ENCODE results near the gene GSPT2.

The GSPT2 gene

DNA sequence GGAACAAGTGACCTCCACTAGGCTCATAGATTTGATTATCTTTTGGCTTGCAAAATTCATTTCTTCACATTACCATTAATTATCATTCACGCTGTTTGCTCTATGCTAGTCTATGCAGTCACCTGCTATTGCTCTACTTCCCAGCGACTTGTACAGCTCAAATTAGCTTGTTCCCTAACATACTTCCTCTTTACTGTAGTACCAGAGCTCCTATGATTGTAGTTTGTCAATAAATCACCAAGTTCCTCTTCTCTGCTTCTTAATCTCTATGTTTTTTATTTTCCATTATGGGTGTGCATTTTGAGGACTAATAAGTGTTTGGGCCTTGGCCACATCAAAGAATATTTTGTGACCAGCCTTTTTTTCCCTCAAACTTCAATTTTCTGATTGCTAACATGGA lies 6.2 kb upstream of the GSPT2 start:
- DNase-seq (ENCODE audit: extremely low read depth, insufficient read length): no peak
- Histone ChIP-seq H3K4me3 (replicated peaks; ENCODE audit: low read depth, low read length) (no peak overlapping the region), H3K36me3 (ENCODE audit: control insufficient read depth, insufficient read depth, low read length) (no peaks in the 10 kb centered on the region), H3K27me3 (replicated peaks; ENCODE audit: control insufficient read depth, insufficient read depth, low read length) (no peaks in the 10 kb centered on the region)
- TF ChIP-seq, protein P1, sequence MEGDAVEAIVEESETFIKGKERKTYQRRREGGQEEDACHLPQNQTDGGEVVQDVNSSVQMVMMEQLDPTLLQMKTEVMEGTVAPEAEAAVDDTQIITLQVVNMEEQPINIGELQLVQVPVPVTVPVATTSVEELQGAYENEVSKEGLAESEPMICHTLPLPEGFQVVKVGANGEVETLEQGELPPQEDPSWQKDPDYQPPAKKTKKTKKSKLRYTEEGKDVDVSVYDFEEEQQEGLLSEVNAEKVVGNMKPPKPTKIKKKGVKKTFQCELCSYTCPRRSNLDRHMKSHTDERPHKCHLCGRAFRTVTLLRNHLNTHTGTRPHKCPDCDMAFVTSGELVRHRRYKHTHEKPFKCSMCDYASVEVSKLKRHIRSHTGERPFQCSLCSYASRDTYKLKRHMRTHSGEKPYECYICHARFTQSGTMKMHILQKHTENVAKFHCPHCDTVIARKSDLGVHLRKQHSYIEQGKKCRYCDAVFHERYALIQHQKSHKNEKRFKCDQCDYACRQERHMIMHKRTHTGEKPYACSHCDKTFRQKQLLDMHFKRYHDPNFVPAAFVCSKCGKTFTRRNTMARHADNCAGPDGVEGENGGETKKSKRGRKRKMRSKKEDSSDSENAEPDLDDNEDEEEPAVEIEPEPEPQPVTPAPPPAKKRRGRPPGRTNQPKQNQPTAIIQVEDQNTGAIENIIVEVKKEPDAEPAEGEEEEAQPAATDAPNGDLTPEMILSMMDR (IDR thresholded peaks at IDR 0.05; ENCODE audit: insufficient read depth, low read length, poor library complexity, severe bottlenecking): no peak

DNA sequence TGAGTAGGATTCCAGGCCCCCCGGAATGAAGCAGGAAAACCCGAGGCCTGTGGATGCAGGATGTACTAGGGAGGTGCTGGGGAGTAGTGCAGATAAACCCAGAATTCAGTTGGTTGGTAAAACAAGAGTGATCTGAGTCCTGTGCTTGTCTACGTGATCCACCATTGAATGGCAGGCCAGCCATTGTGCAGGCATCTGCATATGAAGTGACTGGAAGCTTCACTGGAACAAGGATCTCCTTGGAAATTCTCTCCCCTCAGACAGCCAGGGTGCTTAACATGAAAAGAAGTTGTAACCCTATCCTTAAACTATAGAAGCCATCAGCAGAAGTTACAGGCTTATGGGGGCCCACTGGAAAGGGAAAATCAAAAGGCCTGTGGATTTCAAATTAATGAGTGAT lies 656 bp upstream of the GSPT2 start:
- Histone ChIP-seq H3K4me3 (replicated peaks; ENCODE audit: low read depth, low read length) (no peak overlapping the region; the same call in none of the 2 replicates), H3K36me3 (ENCODE audit: control insufficient read depth, insufficient read depth, low read length) (no peaks in the 10 kb centered on the region), H3K27me3 (replicated peaks; ENCODE audit: control insufficient read depth, insufficient read depth, low read length) (no peaks in the 10 kb centered on the region)
- no peak for DNase-seq (ENCODE audit: extremely low read depth, insufficient read length)
- TF ChIP-seq, protein P1 (IDR thresholded peaks at IDR 0.05; ENCODE audit: insufficient read depth, low read length, poor library complexity, severe bottlenecking): no peak

DNA sequence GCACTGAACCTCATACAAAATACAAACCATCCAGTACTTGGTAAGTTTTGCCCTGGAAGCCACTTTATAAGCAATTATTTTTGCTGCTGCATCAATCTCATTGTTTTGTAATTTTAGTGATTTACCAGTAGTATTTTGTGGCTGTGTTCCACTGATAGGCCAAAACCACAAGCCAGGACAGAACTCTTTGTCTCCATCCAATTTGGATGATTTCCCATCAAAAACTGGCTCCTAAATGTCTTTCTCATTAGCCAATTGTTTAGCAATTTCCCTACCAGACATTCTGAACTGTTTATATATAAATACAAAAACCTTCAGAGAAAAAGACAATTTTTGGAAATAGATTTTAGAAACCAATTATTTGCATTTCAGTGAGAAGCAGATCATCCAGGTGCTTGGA lies 4.4 kb downstream of the GSPT2 start:
- no peaks in the 10 kb centered on the region for H3K36me3 ChIP-seq (ENCODE audit: control insufficient read depth, insufficient read depth, low read length)

DNA sequence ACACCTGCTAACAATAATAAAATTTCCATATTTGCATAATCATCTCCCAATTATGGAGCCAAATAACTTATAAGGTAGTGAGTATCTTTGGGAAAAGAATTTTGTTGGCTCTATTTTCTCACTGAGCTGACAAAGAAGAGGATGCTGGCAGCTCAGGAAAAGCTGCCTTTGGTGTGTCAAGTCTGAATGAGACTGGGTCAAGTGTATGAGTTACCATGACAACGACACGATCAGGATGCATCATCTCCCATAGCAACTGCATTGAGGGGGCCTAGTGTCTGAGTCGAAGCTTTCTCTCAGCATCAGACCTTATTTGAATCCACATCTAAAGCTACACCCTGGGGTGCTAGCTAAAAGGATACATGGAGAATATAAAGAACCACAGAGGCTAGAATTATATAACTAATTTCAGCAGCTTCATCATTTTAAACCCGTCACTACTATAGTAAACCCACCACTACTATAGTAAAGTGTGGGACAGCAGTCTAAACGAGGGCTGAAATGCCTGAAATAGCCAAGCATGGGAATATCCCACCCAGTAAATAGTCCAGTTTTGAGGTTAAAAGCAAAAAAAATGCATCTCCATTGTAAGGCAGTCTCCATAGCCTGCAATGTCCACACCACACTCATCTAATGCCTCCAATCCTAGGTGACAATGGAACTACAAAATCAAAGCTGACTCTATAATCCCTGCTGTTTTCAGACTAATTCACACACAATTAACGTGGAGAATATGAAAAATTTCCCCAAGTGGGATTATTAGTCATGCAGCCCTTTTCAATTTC lies 16.0 kb downstream of the GSPT2 start:
- Histone ChIP-seq H3K4me3 (replicated peaks; ENCODE audit: low read depth, low read length) (no peak overlapping the region), H3K36me3 (ENCODE audit: control insufficient read depth, insufficient read depth, low read length) (no peaks in the 10 kb centered on the region), H3K27me3 (replicated peaks; ENCODE audit: control insufficient read depth, insufficient read depth, low read length) (no peaks in the 10 kb centered on the region)
- DNase-seq (ENCODE audit: extremely low read depth, insufficient read length): no peak
- TF ChIP-seq, protein P1 (IDR thresholded peaks at IDR 0.05; ENCODE audit: insufficient read depth, low read length, poor library complexity, severe bottlenecking): no peak

More for the DNA sequence above, 4.4 kb downstream of the GSPT2 start:
- TF ChIP-seq, protein P1 (IDR thresholded peaks at IDR 0.05; ENCODE audit: insufficient read depth, low read length, poor library complexity, severe bottlenecking): no peak
- no peak for DNase-seq (ENCODE audit: extremely low read depth, insufficient read length)
- Histone ChIP-seq H3K27me3 (replicated peaks; ENCODE audit: control insufficient read depth, insufficient read depth, low read length) (no peaks in the 10 kb centered on the region), H3K4me3 (replicated peaks; ENCODE audit: low read depth, low read length) (no peak overlapping the region)

DNA sequence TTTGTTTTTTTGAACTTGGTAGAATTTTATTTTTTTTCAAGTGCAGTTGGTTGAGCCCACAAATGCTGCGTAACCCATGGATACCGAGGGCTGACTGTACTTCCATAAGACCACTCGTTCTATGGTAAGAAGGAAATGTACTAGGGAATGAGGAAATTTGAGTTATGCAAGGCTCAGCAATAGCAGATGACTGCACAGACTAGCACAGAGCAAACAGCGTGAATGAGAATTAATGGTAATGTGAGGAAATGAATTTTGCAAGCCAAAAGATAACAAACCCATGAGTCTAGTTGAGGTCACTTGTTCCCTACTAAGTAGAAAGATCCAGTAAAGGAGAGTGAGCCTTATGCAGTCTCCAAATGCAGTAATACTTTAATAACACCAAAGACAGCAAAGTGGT lies 17.4 kb downstream of the GSPT2 start:
- Histone ChIP-seq H3K4me3 (replicated peaks; ENCODE audit: low read depth, low read length) (no peak overlapping the region), H3K36me3 (ENCODE audit: control insufficient read depth, insufficient read depth, low read length) (no peaks in the 10 kb centered on the region), H3K27me3 (replicated peaks; ENCODE audit: control insufficient read depth, insufficient read depth, low read length) (no peaks in the 10 kb centered on the region)
- no peak for DNase-seq (ENCODE audit: extremely low read depth, insufficient read length)
- TF ChIP-seq, protein P1 (IDR thresholded peaks at IDR 0.05; ENCODE audit: insufficient read depth, low read length, poor library complexity, severe bottlenecking): no peak

All from GM06990 (cell line).